NCI-H82 treated with DMSO at 0.1 percent for 48 hours (cell line): Measurements from ENCODE around the gene CRACR2A.

ENCODE experiments used
- DNase-seq: peaks from one replicate; lab custom pipeline; 2025; ENCODE audit not compliant: unreplicated experiment; lab: John Stamatoyannopoulos, UW

Gene CRACR2A

DNA sequence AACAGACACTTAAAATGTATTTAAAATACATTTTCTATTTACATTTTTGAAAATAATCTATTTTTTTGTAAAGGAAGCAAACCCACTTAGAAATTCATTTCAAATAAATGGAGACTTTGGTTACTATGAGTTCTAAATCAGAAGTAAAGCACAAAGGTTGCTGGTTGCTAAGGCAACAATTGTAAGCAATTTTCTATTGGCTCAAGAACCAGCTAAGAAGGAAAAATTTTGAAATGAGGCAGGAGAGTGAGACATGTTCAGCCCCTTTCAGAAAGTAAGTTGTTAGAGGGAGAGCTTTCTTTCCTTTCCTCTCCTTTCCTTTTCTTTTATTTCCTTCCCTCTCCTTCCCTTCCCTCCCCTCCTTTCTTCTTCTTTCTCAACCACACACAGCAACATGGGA lies 181.2 kb downstream of the CRACR2A start:
- no peak for DNase-seq

GRCh38 chr12:3571323-3571722 lies 181.6 kb downstream of the CRACR2A start:
- no peak for DNase-seq

DNA sequence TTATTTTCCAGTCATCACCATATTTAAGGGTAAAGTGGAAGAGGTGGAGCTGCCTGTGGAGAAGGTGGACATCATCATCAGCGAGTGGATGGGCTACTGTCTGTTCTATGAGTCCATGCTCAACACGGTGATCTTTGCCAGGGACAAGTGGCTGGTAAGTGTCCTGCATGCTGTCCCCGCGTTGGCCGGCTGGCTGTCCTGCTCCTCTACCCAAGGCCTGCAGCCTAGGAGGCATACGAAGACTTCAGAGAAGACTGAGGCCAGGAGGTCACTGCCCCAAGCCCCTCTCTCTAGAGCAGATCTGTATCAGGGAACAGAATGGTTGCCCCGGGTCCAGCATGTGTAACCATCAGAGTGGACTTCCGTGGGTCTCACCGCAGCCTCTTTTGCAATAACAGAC lies 184.2 kb downstream of the CRACR2A start:
- no peak for DNase-seq

GRCh38 chr12:3565985-3566384 lies 186.9 kb downstream of the CRACR2A start:
- no peak for DNase-seq
